ENCODE results near the gene KDM2A. TPM values are rescaled to one million over a fixed set of nuclear protein-coding genes. Genes with fewer than 3 reads are reported as not detected.
A peak's percentile ranks its signal among the peaks of the same experiment; 100 is the strongest.

The KDM2A gene
- total and polyA plus RNA-seq, 2 of the 13 experiments (the other 11 are each of a cell fraction or from before 2014, with no cell fraction given) = 31.3 to 31.4 TPM

GRCh38 chr11:67073908-67074307 is 45.2 kb upstream of the KDM2A start (continued):
- no peak for TF ChIP-seq DZIP1 (CRISPR knock-in tag; IDR thresholded peaks at IDR 0.05)

- ChIA-PET POLR2A (no interaction called here), CTCF (ENCODE audit: low intra/inter-chr PET ratio, low total read pairs) (no interaction called here)
- no TSS peak for BruUV-seq (replicated peaks)
- Histone ChIP-seq H2AFZ (ENCODE audit: low read length) (no peak overlapping the region), H3K36me3 (replicated peaks in 1 of 2; ENCODE audit: control insufficient read depth in 1 of 2, insufficient read depth in 2 of 2, low read length in 2 of 2) (no peaks in the 10 kb centered on the region), H3K27me3 (ENCODE audit: control insufficient read depth in 1 of 2, insufficient read depth in 2 of 2, low read length in 2 of 2) (peaks cover 2 to 18% of the 10 kb centered on the region in 2 experiments; a peak in 4 of 5 replicates), H3K4me1 (ENCODE audit: insufficient read depth, low read length) (peaks cover 39% of the 10 kb centered on the region), H3K4me2 (ENCODE audit: low read depth, low read length) (peak overlapping the region; percentile 59), H4K20me1 (ENCODE audit: insufficient read depth, low read length) (no peaks in the 10 kb centered on the region), H3K27ac (ENCODE audit: extremely low read length, insufficient read depth, low read length) (no peak overlapping the region), H3K4me3 (replicated peaks in 1 of 3; ENCODE audit: insufficient read depth in 1 of 3, low read depth in 2 of 3, low read length in 3 of 3) (peak overlapping the region in 1 of 3 experiments; percentile 7; a peak in 1 of 6 replicates), H3K9ac (ENCODE audit: insufficient read depth, low read depth, low read length) (no peak overlapping the region), H3K79me2 (ENCODE audit: insufficient read depth, low read length) (no peaks in the 10 kb centered on the region), H3K9me3 (ENCODE audit: low read length) (no peaks in the 10 kb centered on the region)
- DNase-seq (ENCODE audit: low spot score) (peak; percentile 50), FAIRE-seq (peak; percentile 58), ATAC-seq (peak; percentile 41)
- WGBS (ENCODE audit: low lambda C conversion rate) = 10% methylated on average over 5 of the region's 6 CpGs
- in situ Hi-C loops (cut with HindIII; ENCODE audit: extremely low pct_ligation_motif_present, low pct_unique_long_range_greater_than_20kb) = no loop called here
- intact Hi-C loops (cut with micrococcal nuclease; ENCODE audit: unreplicated experiment) = no loop called here
- TF ChIP-seq MAZ (IDR thresholded peaks at IDR 0.05; ENCODE audit: borderline replicate concordance, low read depth, low read length) (no peak), MAZ (CRISPR knock-in tag; IDR thresholded peaks at IDR 0.05; ENCODE audit: low read depth) (peak; percentile 38; the same call in 1 of the 2 replicates), SMAD9 (CRISPR knock-in tag; IDR thresholded peaks at IDR 0.05) (no peak), RCOR2 (CRISPR knock-in tag; IDR thresholded peaks at IDR 0.05) (0 out of 2 replicates have a peak, but pooled peaks have one; percentile 53), ZSCAN31 (CRISPR knock-in tag; IDR thresholded peaks at IDR 0.05; ENCODE audit: low read depth) (0 out of 2 replicates have a peak, but pooled peaks have one; percentile 33), THRA (CRISPR knock-in tag; IDR thresholded peaks at IDR 0.05; ENCODE audit: borderline replicate concordance) (0 out of 2 replicates have a peak, but pooled peaks have one; percentile 43), TBX3 (IDR thresholded peaks at IDR 0.05; ENCODE audit: borderline replicate concordance) (no peak), LCORL (IDR thresholded peaks at IDR 0.05) (no peak), LCORL (CRISPR knock-in tag; IDR thresholded peaks at IDR 0.05) (peak; percentile 61; the same call in 1 of the 2 replicates), ZNF644 (CRISPR knock-in tag; IDR thresholded peaks at IDR 0.05; ENCODE audit: low read depth) (peak; percentile 77; the same call in 1 of the 2 replicates), ZNF704 (CRISPR knock-in tag; IDR thresholded peaks at IDR 0.05; ENCODE audit: borderline replicate concordance) (no peak), ZNF569 (CRISPR knock-in tag; IDR thresholded peaks at IDR 0.05; ENCODE audit: borderline replicate concordance) (no peak), MYC (CRISPR knock-in tag; IDR thresholded peaks at IDR 0.05; ENCODE audit: borderline replicate concordance) (peak; percentile 33; the same call in 1 of the 2 replicates), THAP7 (CRISPR knock-in tag; IDR thresholded peaks at IDR 0.05) (peak; percentile 56; the same call in 1 of the 2 replicates), RAD51 (IDR thresholded peaks at IDR 0.05; ENCODE audit: borderline replicate concordance) (peak; percentile 56; the same call in 1 of the 2 replicates)
These were observed 42.9 kb upstream of the KDM2A start for GRCh38 chr11:67076202-67076601.
